Measurements from ENCODE around the gene TNFRSF21. TPM values are rescaled to one million over a fixed set of nuclear protein-coding genes. Genes with fewer than 3 reads are reported as not detected.
A peak's percentile ranks its signal among the peaks of the same experiment; 100 is the strongest.

Gene TNFRSF21, protein sequence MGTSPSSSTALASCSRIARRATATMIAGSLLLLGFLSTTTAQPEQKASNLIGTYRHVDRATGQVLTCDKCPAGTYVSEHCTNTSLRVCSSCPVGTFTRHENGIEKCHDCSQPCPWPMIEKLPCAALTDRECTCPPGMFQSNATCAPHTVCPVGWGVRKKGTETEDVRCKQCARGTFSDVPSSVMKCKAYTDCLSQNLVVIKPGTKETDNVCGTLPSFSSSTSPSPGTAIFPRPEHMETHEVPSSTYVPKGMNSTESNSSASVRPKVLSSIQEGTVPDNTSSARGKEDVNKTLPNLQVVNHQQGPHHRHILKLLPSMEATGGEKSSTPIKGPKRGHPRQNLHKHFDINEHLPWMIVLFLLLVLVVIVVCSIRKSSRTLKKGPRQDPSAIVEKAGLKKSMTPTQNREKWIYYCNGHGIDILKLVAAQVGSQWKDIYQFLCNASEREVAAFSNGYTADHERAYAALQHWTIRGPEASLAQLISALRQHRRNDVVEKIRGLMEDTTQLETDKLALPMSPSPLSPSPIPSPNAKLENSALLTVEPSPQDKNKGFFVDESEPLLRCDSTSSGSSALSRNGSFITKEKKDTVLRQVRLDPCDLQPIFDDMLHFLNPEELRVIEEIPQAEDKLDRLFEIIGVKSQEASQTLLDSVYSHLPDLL
- 1 to 10 TPM; 2.3 to 2.5 TPM for total RNA-seq

DNA sequence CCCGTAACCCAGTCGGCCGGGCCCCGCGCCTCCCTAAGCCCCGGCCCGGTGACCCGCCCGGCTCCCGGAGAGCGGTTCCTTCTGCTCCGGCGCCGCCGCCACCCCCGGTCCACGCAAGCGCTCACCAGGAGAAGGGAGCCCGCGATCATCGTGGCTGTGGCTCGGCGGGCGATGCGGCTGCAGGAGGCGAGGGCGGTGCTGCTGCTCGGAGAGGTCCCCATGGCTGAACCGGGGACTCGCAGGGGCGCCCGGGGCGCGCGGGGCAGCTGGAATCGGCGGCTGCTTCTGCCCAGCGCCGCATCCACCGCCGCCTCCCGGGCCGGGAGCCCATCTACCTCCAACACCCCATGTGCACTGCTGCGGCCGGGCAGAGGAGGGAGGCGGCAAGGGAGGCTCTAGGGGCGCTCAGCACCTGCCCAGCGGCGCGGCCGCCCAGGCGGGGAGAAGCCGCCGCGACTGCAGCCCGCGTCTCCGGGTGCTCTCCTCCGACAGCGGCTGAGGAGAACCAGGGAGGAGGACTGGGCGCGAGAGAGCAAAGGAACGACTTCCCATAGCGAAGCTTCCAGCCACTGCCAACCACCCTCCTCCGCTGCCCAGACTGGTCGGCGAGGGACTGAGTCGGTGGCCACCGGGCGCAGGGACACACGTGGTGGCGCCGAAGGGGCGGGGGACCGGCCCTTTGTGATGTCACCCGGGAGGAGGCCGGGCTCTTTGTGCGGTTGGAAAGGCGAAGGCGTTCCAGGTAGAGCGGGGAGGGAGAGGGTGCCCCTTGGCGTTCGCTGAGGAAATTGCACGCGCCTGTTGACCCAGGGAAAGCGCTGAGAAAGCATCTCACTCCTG, at the start of gene TNFRSF21:
TNFRSF21 (minus strand) TSS at position 615 of the 840 bp plus-strand sequence; CDS start at position 221, 394 bp downstream.
- CTCF ChIA-PET = interaction anchor here (0.6 to 3.4 kb wide), 11 partner anchors 9 to 217 kb away, joined by 3 to 37 read pairs (median 3); no protein-coding TSS in a partner anchor
- Mint-ChIP-seq H3K9me3 (no peaks in the 10 kb centered on the region), H3K27ac (no peak within 1 kb of the TSS), H3K27me3 (peaks cover 35% of the 10 kb centered on the region), H3K36me3 (ENCODE audit: low read depth) (no peaks in the 10 kb centered on the region), H3K4me3 (peak within 1 kb of the TSS; percentile 71), H3K4me1 (ENCODE audit: low read depth) (peaks cover 8% of the 10 kb centered on the region)
- DNase-seq = peak; percentile 91
- intact Hi-C loops (cut with micrococcal nuclease) = loop anchor here (5.0 kb wide), 2 partner anchors 212 to 462 kb away; no protein-coding TSS in a partner anchor
- POLR2A ChIA-PET = no interaction called here
- TF ChIP-seq, protein P1, sequence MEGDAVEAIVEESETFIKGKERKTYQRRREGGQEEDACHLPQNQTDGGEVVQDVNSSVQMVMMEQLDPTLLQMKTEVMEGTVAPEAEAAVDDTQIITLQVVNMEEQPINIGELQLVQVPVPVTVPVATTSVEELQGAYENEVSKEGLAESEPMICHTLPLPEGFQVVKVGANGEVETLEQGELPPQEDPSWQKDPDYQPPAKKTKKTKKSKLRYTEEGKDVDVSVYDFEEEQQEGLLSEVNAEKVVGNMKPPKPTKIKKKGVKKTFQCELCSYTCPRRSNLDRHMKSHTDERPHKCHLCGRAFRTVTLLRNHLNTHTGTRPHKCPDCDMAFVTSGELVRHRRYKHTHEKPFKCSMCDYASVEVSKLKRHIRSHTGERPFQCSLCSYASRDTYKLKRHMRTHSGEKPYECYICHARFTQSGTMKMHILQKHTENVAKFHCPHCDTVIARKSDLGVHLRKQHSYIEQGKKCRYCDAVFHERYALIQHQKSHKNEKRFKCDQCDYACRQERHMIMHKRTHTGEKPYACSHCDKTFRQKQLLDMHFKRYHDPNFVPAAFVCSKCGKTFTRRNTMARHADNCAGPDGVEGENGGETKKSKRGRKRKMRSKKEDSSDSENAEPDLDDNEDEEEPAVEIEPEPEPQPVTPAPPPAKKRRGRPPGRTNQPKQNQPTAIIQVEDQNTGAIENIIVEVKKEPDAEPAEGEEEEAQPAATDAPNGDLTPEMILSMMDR (IDR thresholded peaks at IDR 0.05) = peak; percentile 94
- peak; percentile 96 for ATAC-seq

DNA sequence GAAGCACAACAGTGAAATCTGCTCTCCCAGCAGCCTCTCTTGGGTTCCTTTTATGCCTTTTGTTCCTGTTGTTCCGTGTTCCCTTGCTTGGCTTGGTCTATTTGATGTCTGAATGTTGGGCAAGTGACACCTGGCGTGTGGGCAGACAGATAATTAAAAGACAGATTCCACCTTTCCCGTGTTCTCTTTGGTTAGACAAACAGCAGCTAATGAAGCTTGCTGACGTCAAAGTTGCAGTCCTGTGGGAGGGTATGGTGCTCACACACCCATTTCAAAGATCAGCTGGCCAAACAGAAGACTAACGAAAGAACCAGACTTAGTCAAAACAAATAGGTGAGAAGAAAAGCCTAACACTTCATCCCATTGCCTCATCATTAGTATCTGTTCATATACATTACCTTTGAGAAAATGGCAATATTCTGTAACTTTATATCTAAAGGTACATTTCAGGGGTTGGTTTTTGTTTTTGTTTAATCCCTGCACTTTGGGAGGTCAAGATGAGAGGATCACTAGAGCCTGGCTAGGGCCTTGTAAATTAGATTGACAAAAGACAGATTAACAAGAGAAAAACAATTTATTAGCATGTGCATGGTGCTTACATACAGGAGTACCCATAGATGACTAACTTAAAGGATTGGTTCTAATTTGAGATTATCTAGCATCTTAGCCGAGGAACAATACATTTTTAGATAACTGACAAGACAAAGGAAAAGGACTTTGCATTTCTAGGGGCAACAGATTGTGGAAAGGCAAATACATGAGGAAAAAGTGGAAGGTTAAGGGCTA, 48.9 kb upstream of the TNFRSF21 start:
- peaks cover 17% of the 10 kb centered on the region for H3K27me3 Mint-ChIP-seq

DNA sequence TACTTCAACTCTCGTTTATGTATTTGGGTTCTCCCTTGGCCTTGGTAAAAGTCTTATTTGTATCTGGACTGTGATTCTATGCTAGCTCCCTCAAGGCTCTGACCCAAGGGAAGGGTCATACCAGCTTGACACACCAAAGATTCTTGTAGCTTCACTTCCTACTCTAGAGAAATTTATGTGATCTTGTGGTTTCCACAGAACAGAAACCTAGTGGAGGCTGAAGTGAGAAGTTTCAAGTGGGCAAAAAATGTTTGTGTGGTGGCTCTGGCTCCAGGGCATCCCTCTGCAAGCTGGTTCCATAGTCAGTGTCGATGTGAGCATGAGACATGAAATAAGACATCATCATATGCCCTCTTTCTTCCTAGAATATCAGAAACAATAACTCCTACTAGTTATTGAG, 48.1 kb upstream of the TNFRSF21 start:
- DNase-seq = no peak
- H3K27ac Mint-ChIP-seq = no peak overlapping the region
- no peak overlapping the region for H3K4me3 Mint-ChIP-seq
- no peaks in the 10 kb centered on the region for H3K4me1 Mint-ChIP-seq (ENCODE audit: low read depth)
- no peak for ATAC-seq
- H3K9me3 Mint-ChIP-seq = no peaks in the 10 kb centered on the region
- ChIA-PET POLR2A (no interaction called here), CTCF (interaction anchor here (1.2 kb wide), 1 partner anchor 423 kb away, joined by 3 read pairs; no protein-coding TSS in a partner anchor)
- H3K36me3 Mint-ChIP-seq (ENCODE audit: low read depth) = no peaks in the 10 kb centered on the region
- intact Hi-C loops (cut with micrococcal nuclease) = no loop called here
- peaks cover 16% of the 10 kb centered on the region for H3K27me3 Mint-ChIP-seq
- TF ChIP-seq, protein P1 (IDR thresholded peaks at IDR 0.05) = no peak

More for the DNA sequence above, 48.9 kb upstream of the TNFRSF21 start:
- H3K36me3 Mint-ChIP-seq (ENCODE audit: low read depth) = no peaks in the 10 kb centered on the region
- no peaks in the 10 kb centered on the region for H3K9me3 Mint-ChIP-seq
- POLR2A ChIA-PET = interaction anchor here (0.6 kb wide), 1 partner anchor 251 kb away, joined by 3 read pairs; no protein-coding TSS in a partner anchor
- H3K27ac Mint-ChIP-seq = no peak overlapping the region
- TF ChIP-seq, protein P1 (IDR thresholded peaks at IDR 0.05) = no peak
- no peak for ATAC-seq
- CTCF ChIA-PET = no interaction called here
- H3K4me3 Mint-ChIP-seq = no peak overlapping the region
- DNase-seq = no peak
- H3K4me1 Mint-ChIP-seq (ENCODE audit: low read depth) = no peaks in the 10 kb centered on the region
- intact Hi-C loops (cut with micrococcal nuclease) = no loop called here

DNA sequence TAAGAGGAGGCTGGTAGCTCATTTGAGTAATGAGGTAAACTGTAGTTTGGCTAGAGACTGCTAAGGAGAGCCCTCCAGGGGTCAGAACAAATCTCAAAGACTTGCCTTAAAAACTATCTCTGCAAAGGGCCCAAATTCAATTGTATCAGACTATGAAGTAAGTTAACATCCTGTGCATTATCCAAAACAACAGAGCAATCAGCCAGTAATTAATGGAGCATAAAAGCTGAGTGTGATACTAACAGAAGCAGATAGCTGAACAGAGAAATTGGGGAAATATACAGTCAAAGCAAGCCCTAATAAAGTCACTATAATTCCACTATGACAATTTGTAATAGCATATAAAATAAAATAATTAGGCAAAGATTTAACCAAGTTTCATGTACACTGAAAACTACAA, 45.8 kb upstream of the TNFRSF21 start:
- ChIA-PET POLR2A (no interaction called here), CTCF (no interaction called here)
- no peak for DNase-seq
- no peak overlapping the region for H3K4me3 Mint-ChIP-seq
- H3K9me3 Mint-ChIP-seq = no peaks in the 10 kb centered on the region
- peaks cover 12% of the 10 kb centered on the region for H3K27me3 Mint-ChIP-seq
- ATAC-seq = no peak
- H3K36me3 Mint-ChIP-seq (ENCODE audit: low read depth) = no peaks in the 10 kb centered on the region
- intact Hi-C loops (cut with micrococcal nuclease) = no loop called here
- no peaks in the 10 kb centered on the region for H3K4me1 Mint-ChIP-seq (ENCODE audit: low read depth)
- TF ChIP-seq, protein P1 (IDR thresholded peaks at IDR 0.05) = no peak
- no peak overlapping the region for H3K27ac Mint-ChIP-seq

Measured in activated CD8-positive, alpha-beta T cell treated with anti-CD3 and anti-CD28 coated beads for 36 hours (primary cell).